ENCODE data around the gene SLC22A1. TPM values are rescaled to one million over a fixed set of nuclear protein-coding genes. Genes with fewer than 3 reads are reported as not detected.

The SLC22A1 gene
- total and polyA plus RNA-seq, 4 donors, result 0.79 to 1,107 (median 439) TPM

DNA sequence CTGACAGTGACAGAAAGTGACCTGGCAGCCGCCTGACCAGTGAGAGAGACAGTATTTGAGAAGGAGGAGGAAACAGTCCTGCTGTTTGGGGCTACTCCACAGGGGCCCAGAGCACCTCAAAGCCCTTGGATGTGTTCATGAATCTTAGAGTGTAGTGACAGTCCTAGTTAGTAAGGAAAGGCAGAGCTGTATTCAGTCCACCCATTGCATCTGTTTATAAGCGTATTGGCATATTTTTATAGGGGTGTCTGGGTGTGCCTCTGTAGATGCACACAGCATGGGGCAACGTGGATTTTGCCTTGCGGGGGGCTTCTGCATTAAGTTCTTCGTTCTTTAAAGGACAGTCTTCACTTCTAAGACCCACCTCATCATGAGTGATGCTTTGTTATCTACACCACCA is 44.6 kb upstream of the SLC22A1 start:
- no peaks in the 10 kb centered on the region for H3K9me3 ChIP-seq (ENCODE audit: control insufficient read depth in 4 of 4, low read length in 3 of 4)
- H3K27ac ChIP-seq (ENCODE audit: low read depth in 1 of 2, low read length in 2 of 2), result no peak overlapping the region
- H3K4me1 ChIP-seq (ENCODE audit: control insufficient read depth in 4 of 4, insufficient read depth in 4 of 4, low read length in 3 of 4), result peaks cover 7 to 28% (median 17%) of the 10 kb centered on the region in 4 donors
- no peak for DNase-seq (ENCODE audit: low spot score)
- H3K4me3 ChIP-seq (ENCODE audit: low read depth in 1 of 3, low read length in 3 of 3), result no peak overlapping the region
- no peaks in the 10 kb centered on the region for H3K27me3 ChIP-seq (ENCODE audit: control insufficient read depth in 4 of 4, insufficient read depth in 4 of 4, low read length in 3 of 4)
- peaks cover 9 to 50% (median 34%) of the 10 kb centered on the region in 4 donors for H3K36me3 ChIP-seq (ENCODE audit: control insufficient read depth in 4 of 4, insufficient read depth in 3 of 4, low read depth in 1 of 4, low read length in 3 of 4)
- 93% methylated on average over 5 of the region's 5 CpGs for WGBS
- no peak overlapping the region for H3K9ac ChIP-seq (ENCODE audit: low read depth in 1 of 2, low read length in 2 of 2)
- TF ChIP-seq, protein P1, sequence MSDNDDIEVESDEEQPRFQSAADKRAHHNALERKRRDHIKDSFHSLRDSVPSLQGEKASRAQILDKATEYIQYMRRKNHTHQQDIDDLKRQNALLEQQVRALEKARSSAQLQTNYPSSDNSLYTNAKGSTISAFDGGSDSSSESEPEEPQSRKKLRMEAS (IDR thresholded peaks at IDR 0.05), result no peak
- TF ChIP-seq HNF4G (IDR thresholded peaks at IDR 0.05), result no peak
- TF ChIP-seq, protein P2, sequence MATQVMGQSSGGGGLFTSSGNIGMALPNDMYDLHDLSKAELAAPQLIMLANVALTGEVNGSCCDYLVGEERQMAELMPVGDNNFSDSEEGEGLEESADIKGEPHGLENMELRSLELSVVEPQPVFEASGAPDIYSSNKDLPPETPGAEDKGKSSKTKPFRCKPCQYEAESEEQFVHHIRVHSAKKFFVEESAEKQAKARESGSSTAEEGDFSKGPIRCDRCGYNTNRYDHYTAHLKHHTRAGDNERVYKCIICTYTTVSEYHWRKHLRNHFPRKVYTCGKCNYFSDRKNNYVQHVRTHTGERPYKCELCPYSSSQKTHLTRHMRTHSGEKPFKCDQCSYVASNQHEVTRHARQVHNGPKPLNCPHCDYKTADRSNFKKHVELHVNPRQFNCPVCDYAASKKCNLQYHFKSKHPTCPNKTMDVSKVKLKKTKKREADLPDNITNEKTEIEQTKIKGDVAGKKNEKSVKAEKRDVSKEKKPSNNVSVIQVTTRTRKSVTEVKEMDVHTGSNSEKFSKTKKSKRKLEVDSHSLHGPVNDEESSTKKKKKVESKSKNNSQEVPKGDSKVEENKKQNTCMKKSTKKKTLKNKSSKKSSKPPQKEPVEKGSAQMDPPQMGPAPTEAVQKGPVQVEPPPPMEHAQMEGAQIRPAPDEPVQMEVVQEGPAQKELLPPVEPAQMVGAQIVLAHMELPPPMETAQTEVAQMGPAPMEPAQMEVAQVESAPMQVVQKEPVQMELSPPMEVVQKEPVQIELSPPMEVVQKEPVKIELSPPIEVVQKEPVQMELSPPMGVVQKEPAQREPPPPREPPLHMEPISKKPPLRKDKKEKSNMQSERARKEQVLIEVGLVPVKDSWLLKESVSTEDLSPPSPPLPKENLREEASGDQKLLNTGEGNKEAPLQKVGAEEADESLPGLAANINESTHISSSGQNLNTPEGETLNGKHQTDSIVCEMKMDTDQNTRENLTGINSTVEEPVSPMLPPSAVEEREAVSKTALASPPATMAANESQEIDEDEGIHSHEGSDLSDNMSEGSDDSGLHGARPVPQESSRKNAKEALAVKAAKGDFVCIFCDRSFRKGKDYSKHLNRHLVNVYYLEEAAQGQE (IDR thresholded peaks at IDR 0.05), result no peak
- no peak for TF ChIP-seq JUND (IDR thresholded peaks at IDR 0.05)
- TF ChIP-seq, protein P3, sequence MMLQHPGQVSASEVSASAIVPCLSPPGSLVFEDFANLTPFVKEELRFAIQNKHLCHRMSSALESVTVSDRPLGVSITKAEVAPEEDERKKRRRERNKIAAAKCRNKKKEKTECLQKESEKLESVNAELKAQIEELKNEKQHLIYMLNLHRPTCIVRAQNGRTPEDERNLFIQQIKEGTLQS (IDR thresholded peaks at IDR 0.05), result no peak
- TF ChIP-seq, protein P4, sequence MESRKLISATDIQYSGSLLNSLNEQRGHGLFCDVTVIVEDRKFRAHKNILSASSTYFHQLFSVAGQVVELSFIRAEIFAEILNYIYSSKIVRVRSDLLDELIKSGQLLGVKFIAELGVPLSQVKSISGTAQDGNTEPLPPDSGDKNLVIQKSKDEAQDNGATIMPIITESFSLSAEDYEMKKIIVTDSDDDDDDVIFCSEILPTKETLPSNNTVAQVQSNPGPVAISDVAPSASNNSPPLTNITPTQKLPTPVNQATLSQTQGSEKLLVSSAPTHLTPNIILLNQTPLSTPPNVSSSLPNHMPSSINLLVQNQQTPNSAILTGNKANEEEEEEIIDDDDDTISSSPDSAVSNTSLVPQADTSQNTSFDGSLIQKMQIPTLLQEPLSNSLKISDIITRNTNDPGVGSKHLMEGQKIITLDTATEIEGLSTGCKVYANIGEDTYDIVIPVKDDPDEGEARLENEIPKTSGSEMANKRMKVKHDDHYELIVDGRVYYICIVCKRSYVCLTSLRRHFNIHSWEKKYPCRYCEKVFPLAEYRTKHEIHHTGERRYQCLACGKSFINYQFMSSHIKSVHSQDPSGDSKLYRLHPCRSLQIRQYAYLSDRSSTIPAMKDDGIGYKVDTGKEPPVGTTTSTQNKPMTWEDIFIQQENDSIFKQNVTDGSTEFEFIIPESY (IDR thresholded peaks at IDR 0.05), result no peak
- TF ChIP-seq EGR1 (IDR thresholded peaks at IDR 0.05; ENCODE audit: low read depth in 2 of 2), result no peak
- TF ChIP-seq, protein P5, sequence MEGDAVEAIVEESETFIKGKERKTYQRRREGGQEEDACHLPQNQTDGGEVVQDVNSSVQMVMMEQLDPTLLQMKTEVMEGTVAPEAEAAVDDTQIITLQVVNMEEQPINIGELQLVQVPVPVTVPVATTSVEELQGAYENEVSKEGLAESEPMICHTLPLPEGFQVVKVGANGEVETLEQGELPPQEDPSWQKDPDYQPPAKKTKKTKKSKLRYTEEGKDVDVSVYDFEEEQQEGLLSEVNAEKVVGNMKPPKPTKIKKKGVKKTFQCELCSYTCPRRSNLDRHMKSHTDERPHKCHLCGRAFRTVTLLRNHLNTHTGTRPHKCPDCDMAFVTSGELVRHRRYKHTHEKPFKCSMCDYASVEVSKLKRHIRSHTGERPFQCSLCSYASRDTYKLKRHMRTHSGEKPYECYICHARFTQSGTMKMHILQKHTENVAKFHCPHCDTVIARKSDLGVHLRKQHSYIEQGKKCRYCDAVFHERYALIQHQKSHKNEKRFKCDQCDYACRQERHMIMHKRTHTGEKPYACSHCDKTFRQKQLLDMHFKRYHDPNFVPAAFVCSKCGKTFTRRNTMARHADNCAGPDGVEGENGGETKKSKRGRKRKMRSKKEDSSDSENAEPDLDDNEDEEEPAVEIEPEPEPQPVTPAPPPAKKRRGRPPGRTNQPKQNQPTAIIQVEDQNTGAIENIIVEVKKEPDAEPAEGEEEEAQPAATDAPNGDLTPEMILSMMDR (IDR thresholded peaks at IDR 0.05; ENCODE audit: low read depth, low read length, missing input control), result no peak
- no peak for TF ChIP-seq HNF4A (conservative IDR thresholded peaks at IDR 0.05)
- TF ChIP-seq GABPA (IDR thresholded peaks at IDR 0.05 in 1 of 2, conservative IDR thresholded peaks at IDR 0.05 in 1 of 2), result no peak
- no peak for TF ChIP-seq RAD21 (IDR thresholded peaks at IDR 0.05)
- TF ChIP-seq FOXA2 (IDR thresholded peaks at IDR 0.05), result no peak
- no peak for TF ChIP-seq YY1 (IDR thresholded peaks at IDR 0.05)
- no peak for TF ChIP-seq TAF1 (conservative IDR thresholded peaks at IDR 0.05)
- no peak for TF ChIP-seq NR2F2 (IDR thresholded peaks at IDR 0.05)
- TF ChIP-seq RXRA (IDR thresholded peaks at IDR 0.05), result no peak
- no peak for TF ChIP-seq FOXA1 (IDR thresholded peaks at IDR 0.05)
- no peak for TF ChIP-seq SP1 (IDR thresholded peaks at IDR 0.05)
